ENCODE data around the gene TNFAIP8L1. TPM values are rescaled to one million over a fixed set of nuclear protein-coding genes. Genes with fewer than 3 reads are reported as not detected.

The TNFAIP8L1 gene
- total RNA-seq, 1 donor from 2014 or later: 3.0 TPM

GRCh38 chr19:4649392-4650047, 10.2 kb downstream of the TNFAIP8L1 start:
- no peak for DNase-seq (ENCODE audit: low read depth)

- no peak for DNase-seq (ENCODE audit: low read depth)
These were observed 10.8 kb downstream of the TNFAIP8L1 start for GRCh38 chr19:4650159-4650558.

- no peak for DNase-seq (ENCODE audit: low read depth)
These were observed 12.8 kb downstream of the TNFAIP8L1 start for GRCh38 chr19:4652075-4652474.

GRCh38 chr19:4653793-4654436, 14.6 kb downstream of the TNFAIP8L1 start:
- no peak for DNase-seq (ENCODE audit: low read depth)

- DNase-seq (ENCODE audit: low read depth): no peak
These were observed 15.4 kb downstream of the TNFAIP8L1 start for GRCh38 chr19:4654437-4655361.

- DNase-seq (ENCODE audit: low read depth): no peak
These were observed 16.8 kb downstream of the TNFAIP8L1 start for GRCh38 chr19:4656102-4656501.

- DNase-seq (ENCODE audit: low read depth): no peak
These were observed 17.9 kb downstream of the TNFAIP8L1 start for GRCh38 chr19:4657262-4657661.

- DNase-seq (ENCODE audit: low read depth): no peak
These were observed 18.5 kb downstream of the TNFAIP8L1 start for GRCh38 chr19:4657835-4658234.

GRCh38 chr19:4660181-4660791, 21.0 kb downstream of the TNFAIP8L1 start:
- no peak for DNase-seq (ENCODE audit: low read depth)

- DNase-seq (ENCODE audit: low read depth): no peak
These were observed 21.7 kb downstream of the TNFAIP8L1 start for GRCh38 chr19:4660993-4661392.

GRCh38 chr19:4662020-4662695, 22.8 kb downstream of the TNFAIP8L1 start:
- DNase-seq (ENCODE audit: low read depth): no peak

GRCh38 chr19:4662812-4663211, 23.5 kb downstream of the TNFAIP8L1 start:
- no peak for DNase-seq (ENCODE audit: low read depth)

GRCh38 chr19:4664642-4665041, 25.3 kb downstream of the TNFAIP8L1 start:
- no peak for DNase-seq (ENCODE audit: low read depth)

- DNase-seq (ENCODE audit: low read depth): peak; percentile 51
These were observed 30.6 kb downstream of the TNFAIP8L1 start, which contains the start of gene MYDGF for GRCh38 chr19:4669723-4670480. Gene MYDGF, minus strand, starts transcription at chr19:4670342. Its CDS starts 8 bp downstream, at chr19:4670334.

- DNase-seq (ENCODE audit: low read depth): peak; percentile 79
These were observed 32.0 kb downstream of the TNFAIP8L1 start for GRCh38 chr19:4671185-4671851.

GRCh38 chr19:4673216-4673615, 33.9 kb downstream of the TNFAIP8L1 start:
- no peak for DNase-seq (ENCODE audit: low read depth)

GRCh38 chr19:4673726-4674125, 34.4 kb downstream of the TNFAIP8L1 start:
- no peak for DNase-seq (ENCODE audit: low read depth)

- no peak for DNase-seq (ENCODE audit: low read depth)
These were observed 36.0 kb downstream of the TNFAIP8L1 start for GRCh38 chr19:4675346-4675745.

GRCh38 chr19:4676955-4677731, 37.8 kb downstream of the TNFAIP8L1 start:
- DNase-seq (ENCODE audit: low read depth): peak; percentile 18

Measured in renal cortical epithelial cell (primary cell).